ENCODE results near the gene HTR7. TPM values are rescaled to one million over a fixed set of nuclear protein-coding genes. Genes with fewer than 3 reads are reported as not detected.
A peak's percentile ranks its signal among the peaks of the same experiment; 100 is the strongest.
"Not testable (repeated sequence)": the region's sequence is repeated elsewhere in the genome, so short reads cannot be mapped to it uniquely, and the experiment has no call there.

Gene HTR7
- 25.9 TPM for polyA plus RNA-seq (2013, experiment 1 of 2)
- 27.0 TPM for polyA plus RNA-seq (2013, experiment 2 of 2)

DNA sequence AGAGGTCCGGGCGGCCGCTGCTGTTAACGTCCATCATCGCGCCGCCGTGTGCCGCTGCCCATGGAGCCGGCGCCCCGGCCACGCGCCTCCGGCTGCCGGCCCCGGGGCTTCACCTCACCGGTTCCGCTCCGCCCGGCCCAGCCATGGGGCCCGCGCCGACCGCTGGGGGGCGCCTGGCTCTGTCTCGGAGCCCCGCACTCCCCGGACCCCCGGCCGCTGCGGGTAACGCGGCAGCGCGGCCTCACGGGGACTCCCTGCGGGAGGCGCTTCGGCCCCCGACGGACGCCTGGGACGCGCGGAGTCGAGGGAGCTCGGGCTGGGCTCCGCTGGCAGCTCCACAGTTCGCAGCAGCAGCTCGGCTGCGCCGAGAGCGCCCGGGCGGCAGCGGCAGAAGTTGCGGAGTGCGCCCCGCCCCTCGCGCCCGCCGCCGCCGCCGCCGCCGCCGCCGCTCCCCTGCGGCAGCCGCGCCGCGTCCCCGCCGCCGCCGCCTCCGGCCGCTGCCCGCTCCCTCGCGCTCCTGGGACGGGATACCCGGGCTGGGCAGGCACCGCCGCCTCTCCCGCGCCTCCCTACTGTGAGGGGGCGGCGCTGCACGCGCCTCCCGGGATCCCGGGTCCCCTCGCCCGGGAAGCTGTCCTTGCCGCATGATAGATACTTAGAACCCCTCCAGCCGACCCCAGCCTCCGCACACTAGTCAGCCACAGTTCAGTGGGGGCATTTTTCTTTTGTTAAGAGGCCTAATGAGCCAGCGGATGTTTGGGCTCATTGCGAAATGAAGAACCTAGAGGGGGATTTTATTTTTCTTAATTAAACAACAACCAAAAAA is at the start of gene HTR7:
Gene HTR7, minus strand, starts transcription at position 405 of the 826 bp plus-strand sequence. Its CDS starts 368 bp downstream, at position 37.
- peak within 1 kb of the TSS; percentile 79 for H3K4me3 ChIP-seq (ENCODE audit: low read length)
- 0 out of 2 replicates have a peak, but pooled peaks cover 12% of the 10 kb centered on the region for H3K4me1 ChIP-seq (ENCODE audit: insufficient read depth, low read length)
- H3K36me3 ChIP-seq (ENCODE audit: insufficient read depth, low read length) = no peaks in the 10 kb centered on the region
- WGBS = under 1% methylated on average over 102 of the region's 104 CpGs
- H3K9me3 ChIP-seq (ENCODE audit: insufficient read depth, low read depth, low read length) = no peaks in the 10 kb centered on the region
- peak within 1 kb of the TSS; percentile 69 for H3K9ac ChIP-seq (ENCODE audit: low read depth, low read length)
- H3K27ac ChIP-seq (ENCODE audit: low read depth, low read length) = peak within 1 kb of the TSS; percentile 57; the same call in 1 of the 2 replicates
- H3K27me3 ChIP-seq (ENCODE audit: insufficient read depth, low read length) = peaks cover 56% of the 10 kb centered on the region

DNA sequence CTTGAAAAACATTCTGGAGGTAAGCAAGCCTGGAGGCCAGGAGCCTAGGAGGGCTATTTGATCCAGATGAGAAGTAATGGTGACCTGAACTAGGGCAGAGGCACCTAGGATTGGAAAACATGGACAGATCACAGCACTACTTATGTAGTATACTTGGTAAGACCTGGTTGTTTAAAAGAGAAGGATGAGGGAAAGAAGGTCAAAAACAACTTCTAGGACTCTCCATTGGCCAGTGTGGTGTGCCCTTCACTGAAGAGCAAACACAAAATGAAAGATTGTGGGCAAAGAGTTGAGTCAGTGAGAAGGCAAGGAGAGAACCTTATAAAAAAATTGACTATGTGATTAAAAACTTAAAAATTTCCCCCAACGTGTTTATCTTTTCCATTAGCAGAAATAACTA is 48.8 kb upstream of the HTR7 start:
- H3K4me3 ChIP-seq (ENCODE audit: low read length) = no peak overlapping the region
- peaks cover 21% of the 10 kb centered on the region for H3K36me3 ChIP-seq (ENCODE audit: insufficient read depth, low read length)
- no peaks in the 10 kb centered on the region for H3K9me3 ChIP-seq (ENCODE audit: insufficient read depth, low read depth, low read length)
- H3K4me1 ChIP-seq (ENCODE audit: insufficient read depth, low read length) = no peaks in the 10 kb centered on the region
- H3K27ac ChIP-seq (ENCODE audit: low read depth, low read length) = no peak overlapping the region
- WGBS = no CpG with 5 or more reads among the region's 1 CpG
- no peaks in the 10 kb centered on the region for H3K27me3 ChIP-seq (ENCODE audit: insufficient read depth, low read length)
- no peak overlapping the region for H3K9ac ChIP-seq (ENCODE audit: low read depth, low read length)

GRCh38 chr10:90905925-90906324 is 48.1 kb upstream of the HTR7 start:
- Histone ChIP-seq H3K9me3 (ENCODE audit: insufficient read depth, low read depth, low read length) (no peaks in the 10 kb centered on the region), H3K4me3 (ENCODE audit: low read length) (no peak overlapping the region), H3K27ac (ENCODE audit: low read depth, low read length) (no peak overlapping the region), H3K27me3 (ENCODE audit: insufficient read depth, low read length) (no peaks in the 10 kb centered on the region), H3K4me1 (ENCODE audit: insufficient read depth, low read length) (no peaks in the 10 kb centered on the region), H3K9ac (ENCODE audit: low read depth, low read length) (no peak overlapping the region), H3K36me3 (ENCODE audit: insufficient read depth, low read length) (peaks cover 25% of the 10 kb centered on the region)
- 95% methylated on average over 1 of the region's 1 CpG for WGBS

DNA sequence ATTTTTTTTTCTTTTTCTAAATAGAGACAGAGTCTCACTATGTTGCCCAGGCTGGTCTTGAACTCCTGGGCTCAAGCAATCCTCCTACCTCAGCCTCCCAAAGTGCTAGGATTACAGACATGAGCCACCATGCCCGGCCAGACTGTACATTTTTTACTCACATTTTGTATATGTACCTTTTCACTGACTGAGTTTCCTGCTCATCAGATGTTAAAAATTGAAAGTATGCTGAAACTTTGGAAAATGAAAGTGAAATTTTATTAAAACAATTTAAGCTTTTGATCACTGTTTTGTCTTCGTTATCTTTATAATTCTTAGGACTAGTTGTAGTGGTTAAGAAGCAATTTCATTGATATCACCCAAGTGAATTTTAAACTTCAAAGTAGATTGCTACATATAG is 39.1 kb upstream of the HTR7 start:
- H3K27ac ChIP-seq (ENCODE audit: low read depth, low read length); H3K4me3 ChIP-seq (ENCODE audit: low read length); H3K4me1 ChIP-seq (ENCODE audit: insufficient read depth, low read length); H3K27me3 ChIP-seq (ENCODE audit: insufficient read depth, low read length); H3K9me3 ChIP-seq (ENCODE audit: insufficient read depth, low read depth, low read length); H3K9ac ChIP-seq (ENCODE audit: low read depth, low read length): not testable (repeated sequence)
- peaks cover 88% of the 10 kb centered on the region for H3K36me3 ChIP-seq (ENCODE audit: insufficient read depth, low read length)
- 100% methylated on average over 1 of the region's 2 CpGs for WGBS

- Histone ChIP-seq H3K4me3 (ENCODE audit: low read length) (no peak overlapping the region), H3K4me1 (ENCODE audit: insufficient read depth, low read length) (no peaks in the 10 kb centered on the region), H3K9ac (ENCODE audit: low read depth, low read length) (no peak overlapping the region), H3K27me3 (ENCODE audit: insufficient read depth, low read length) (no peaks in the 10 kb centered on the region), H3K9me3 (ENCODE audit: insufficient read depth, low read depth, low read length) (no peaks in the 10 kb centered on the region), H3K36me3 (ENCODE audit: insufficient read depth, low read length) (peaks cover 97% of the 10 kb centered on the region), H3K27ac (ENCODE audit: low read depth, low read length) (no peak overlapping the region)
- 90% methylated on average over 3 of the region's 3 CpGs for WGBS
Measured at GRCh38 chr10:90893190-90893589, 35.4 kb upstream of the HTR7 start.

- Histone ChIP-seq H3K36me3 (ENCODE audit: insufficient read depth, low read length) (peaks cover 99% of the 10 kb centered on the region), H3K4me3 (ENCODE audit: low read length) (no peak overlapping the region), H3K27ac (ENCODE audit: low read depth, low read length) (no peak overlapping the region), H3K9ac (ENCODE audit: low read depth, low read length) (no peak overlapping the region), H3K9me3 (ENCODE audit: insufficient read depth, low read depth, low read length) (no peaks in the 10 kb centered on the region), H3K4me1 (ENCODE audit: insufficient read depth, low read length) (no peaks in the 10 kb centered on the region), H3K27me3 (ENCODE audit: insufficient read depth, low read length) (no peaks in the 10 kb centered on the region)
- WGBS = 100% methylated on average over 2 of the region's 2 CpGs
Measured at GRCh38 chr10:90890347-90890746, 32.5 kb upstream of the HTR7 start.

DNA sequence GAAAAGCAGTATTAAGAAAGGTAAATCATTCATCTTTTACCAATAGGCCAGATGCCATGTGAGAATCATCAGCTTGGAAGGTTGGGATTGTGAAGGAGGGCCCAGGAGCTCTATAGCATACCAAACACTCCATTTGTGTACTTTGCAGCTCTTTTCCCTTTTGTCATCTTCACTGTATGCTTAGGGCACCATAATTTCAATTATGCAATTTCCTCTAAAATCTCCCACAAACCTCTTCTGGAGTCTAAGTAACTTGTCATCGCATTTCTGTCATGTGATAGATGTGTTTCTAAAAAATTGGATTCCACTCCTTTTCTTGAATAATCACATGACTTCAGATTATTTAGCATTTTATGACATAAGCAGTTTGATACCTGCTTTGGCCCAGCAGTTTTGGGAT is 31.8 kb upstream of the HTR7 start:
- no peaks in the 10 kb centered on the region for H3K9me3 ChIP-seq (ENCODE audit: insufficient read depth, low read depth, low read length)
- H3K27ac ChIP-seq (ENCODE audit: low read depth, low read length) = no peak overlapping the region
- no peak overlapping the region for H3K4me3 ChIP-seq (ENCODE audit: low read length)
- peaks cover 99% of the 10 kb centered on the region for H3K36me3 ChIP-seq (ENCODE audit: insufficient read depth, low read length)
- H3K9ac ChIP-seq (ENCODE audit: low read depth, low read length) = no peak overlapping the region
- no CpG with 5 or more reads among the region's 1 CpG for WGBS
- H3K27me3 ChIP-seq (ENCODE audit: insufficient read depth, low read length) = no peaks in the 10 kb centered on the region
- no peaks in the 10 kb centered on the region for H3K4me1 ChIP-seq (ENCODE audit: insufficient read depth, low read length)

DNA sequence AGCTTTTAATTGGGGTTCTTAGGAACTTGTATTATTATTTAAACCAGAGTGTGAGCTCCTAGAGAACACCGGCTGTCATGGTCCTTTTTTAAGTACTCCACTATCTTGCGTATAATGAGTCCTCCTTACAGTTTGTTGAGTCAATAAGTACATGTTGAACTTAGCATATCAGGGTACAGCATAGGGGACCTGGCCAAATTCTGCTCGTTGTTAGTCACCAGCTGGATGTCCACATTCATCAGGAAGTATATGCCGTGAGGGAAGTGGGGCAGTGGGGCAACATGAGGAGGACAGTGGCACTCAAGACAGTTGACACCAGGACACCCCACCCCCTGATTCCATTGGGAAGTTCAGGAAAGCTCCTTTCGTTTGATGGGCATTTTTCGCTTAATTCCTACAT is 30.5 kb upstream of the HTR7 start:
- no peak overlapping the region for H3K27ac ChIP-seq (ENCODE audit: low read depth, low read length)
- no peaks in the 10 kb centered on the region for H3K27me3 ChIP-seq (ENCODE audit: insufficient read depth, low read length)
- no peaks in the 10 kb centered on the region for H3K4me1 ChIP-seq (ENCODE audit: insufficient read depth, low read length)
- 98% methylated on average over 5 of the region's 6 CpGs for WGBS
- no peak overlapping the region for H3K4me3 ChIP-seq (ENCODE audit: low read length)
- no peak overlapping the region for H3K9ac ChIP-seq (ENCODE audit: low read depth, low read length)
- peaks cover 99% of the 10 kb centered on the region for H3K36me3 ChIP-seq (ENCODE audit: insufficient read depth, low read length)
- H3K9me3 ChIP-seq (ENCODE audit: insufficient read depth, low read depth, low read length) = no peaks in the 10 kb centered on the region

GRCh38 chr10:90887555-90887954 is 29.7 kb upstream of the HTR7 start:
- 97% methylated on average over 6 of the region's 6 CpGs for WGBS
- peaks cover 99% of the 10 kb centered on the region for H3K36me3 ChIP-seq (ENCODE audit: insufficient read depth, low read length)
- H3K4me1 ChIP-seq (ENCODE audit: insufficient read depth, low read length) = no peaks in the 10 kb centered on the region
- no peak overlapping the region for H3K4me3 ChIP-seq (ENCODE audit: low read length)
- H3K9me3 ChIP-seq (ENCODE audit: insufficient read depth, low read depth, low read length) = no peaks in the 10 kb centered on the region
- H3K27ac ChIP-seq (ENCODE audit: low read depth, low read length) = no peak overlapping the region
- H3K9ac ChIP-seq (ENCODE audit: low read depth, low read length) = no peak overlapping the region
- no peaks in the 10 kb centered on the region for H3K27me3 ChIP-seq (ENCODE audit: insufficient read depth, low read length)

GRCh38 chr10:90885176-90885575 is 27.3 kb upstream of the HTR7 start:
- Histone ChIP-seq H3K4me1 (ENCODE audit: insufficient read depth, low read length) (no peaks in the 10 kb centered on the region), H3K27ac (ENCODE audit: low read depth, low read length) (no peak overlapping the region), H3K27me3 (ENCODE audit: insufficient read depth, low read length) (no peaks in the 10 kb centered on the region), H3K4me3 (ENCODE audit: low read length) (no peak overlapping the region), H3K9ac (ENCODE audit: low read depth, low read length) (no peak overlapping the region), H3K36me3 (ENCODE audit: insufficient read depth, low read length) (peaks cover 97% of the 10 kb centered on the region), H3K9me3 (ENCODE audit: insufficient read depth, low read depth, low read length) (no peaks in the 10 kb centered on the region)
- 90% methylated on average over 1 of the region's 1 CpG for WGBS

DNA sequence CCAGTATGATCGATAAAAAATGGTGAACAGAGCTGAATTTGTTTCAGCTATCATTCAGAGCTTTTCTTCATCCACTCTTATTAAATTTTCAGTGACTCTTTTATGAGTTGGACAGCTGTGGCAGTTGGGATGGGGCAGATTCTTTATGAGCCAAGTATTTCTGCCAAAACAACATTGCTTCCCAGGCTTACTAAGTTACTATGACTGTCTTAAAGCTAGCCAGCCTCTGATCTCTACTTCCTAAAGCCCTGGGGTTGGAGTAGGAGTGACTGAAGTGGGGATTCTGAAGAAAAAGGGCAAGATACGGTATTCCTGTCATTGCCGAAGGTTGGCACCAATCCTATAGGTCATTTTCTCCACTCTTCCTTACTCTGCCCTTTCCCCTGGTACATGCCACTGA is 26.6 kb upstream of the HTR7 start:
- Histone ChIP-seq H3K9me3 (ENCODE audit: insufficient read depth, low read depth, low read length) (no peaks in the 10 kb centered on the region), H3K27me3 (ENCODE audit: insufficient read depth, low read length) (no peaks in the 10 kb centered on the region), H3K4me3 (ENCODE audit: low read length) (no peak overlapping the region), H3K27ac (ENCODE audit: low read depth, low read length) (no peak overlapping the region), H3K36me3 (ENCODE audit: insufficient read depth, low read length) (peaks cover 97% of the 10 kb centered on the region), H3K4me1 (ENCODE audit: insufficient read depth, low read length) (no peaks in the 10 kb centered on the region), H3K9ac (ENCODE audit: low read depth, low read length) (no peak overlapping the region)
- 94% methylated on average over 3 of the region's 3 CpGs for WGBS

Measured in HUES64 (cell line).